Measurements from ENCODE around the gene PTPRN2.

Gene PTPRN2

DNA sequence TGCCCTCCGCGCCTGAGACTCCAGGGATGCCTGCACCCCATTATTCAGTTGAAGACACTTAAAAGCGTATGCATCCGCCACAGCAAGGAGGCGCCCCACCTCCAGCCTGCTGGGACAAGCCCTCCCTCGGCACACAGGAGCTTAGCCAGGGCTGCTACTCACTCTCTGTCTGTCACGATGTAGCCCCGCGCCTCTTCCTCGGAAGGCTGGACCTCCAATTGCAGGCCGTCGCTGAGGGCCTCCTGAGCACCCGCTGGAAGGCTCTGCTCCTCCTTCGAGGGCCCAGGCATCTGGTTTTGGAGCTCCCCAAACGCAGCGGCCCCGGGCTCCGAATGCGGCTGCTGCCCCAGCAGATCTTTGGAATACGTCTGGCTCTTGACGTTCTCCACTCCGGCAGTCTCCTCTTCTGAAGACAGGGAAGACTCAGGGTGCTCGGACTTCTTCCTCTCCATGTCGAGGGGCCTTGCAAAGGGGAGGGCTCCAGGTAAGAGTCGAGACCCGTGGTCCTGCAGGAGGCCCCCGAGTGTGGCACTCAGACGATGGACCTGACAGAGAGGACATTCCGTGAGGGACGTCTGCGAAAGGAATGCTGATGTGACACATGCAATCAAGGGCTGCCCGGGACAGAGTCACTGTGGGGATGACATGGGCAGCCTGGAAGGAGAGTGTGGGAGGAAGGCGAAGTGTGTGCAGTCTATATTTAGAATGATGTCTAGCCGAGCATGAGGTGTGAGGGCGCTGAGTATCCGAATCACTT, 453.9 kb downstream of the PTPRN2 start:
- DNase-seq (ENCODE audit: low read depth) = no peak

DNA sequence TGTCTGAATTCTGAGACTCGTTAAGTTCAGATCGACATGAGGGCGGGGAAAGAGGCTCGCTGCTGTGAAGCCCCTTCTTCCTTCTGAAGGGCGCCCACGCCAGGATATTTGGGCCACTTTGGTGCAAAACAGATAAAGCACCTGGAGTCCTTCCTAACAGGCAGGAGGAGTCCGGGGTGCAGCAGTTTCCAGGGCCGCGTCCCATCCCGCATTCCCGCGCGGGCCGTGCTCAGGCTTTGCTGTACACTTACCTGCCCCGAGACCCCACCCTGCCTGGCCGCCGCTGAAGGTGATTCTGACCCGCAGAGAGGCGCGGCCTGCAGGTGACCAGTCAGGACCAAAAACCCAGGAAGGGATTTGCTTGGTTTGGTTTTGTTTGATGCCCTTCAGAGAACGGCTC, 454.6 kb downstream of the PTPRN2 start:
- DNase-seq (ENCODE audit: low read depth) = no peak

DNA sequence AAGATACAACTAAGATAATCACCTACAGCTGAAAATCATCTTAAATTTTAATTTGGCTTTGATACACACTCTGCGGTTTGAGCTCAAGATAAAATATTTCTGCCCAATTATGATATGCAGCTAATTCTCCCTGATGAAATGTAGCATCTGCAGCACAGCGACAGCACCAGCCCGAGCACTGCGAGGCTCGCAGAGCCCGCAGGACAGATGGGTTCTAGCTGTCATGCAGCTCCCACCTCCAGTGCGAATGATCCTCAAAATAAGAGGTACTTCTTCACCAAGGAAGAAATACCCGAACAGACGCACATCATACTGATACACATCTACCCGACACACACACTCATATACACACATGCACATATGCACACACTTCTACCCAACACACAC, 457.6 kb downstream of the PTPRN2 start:
- DNase-seq (ENCODE audit: low read depth) = no peak

DNA sequence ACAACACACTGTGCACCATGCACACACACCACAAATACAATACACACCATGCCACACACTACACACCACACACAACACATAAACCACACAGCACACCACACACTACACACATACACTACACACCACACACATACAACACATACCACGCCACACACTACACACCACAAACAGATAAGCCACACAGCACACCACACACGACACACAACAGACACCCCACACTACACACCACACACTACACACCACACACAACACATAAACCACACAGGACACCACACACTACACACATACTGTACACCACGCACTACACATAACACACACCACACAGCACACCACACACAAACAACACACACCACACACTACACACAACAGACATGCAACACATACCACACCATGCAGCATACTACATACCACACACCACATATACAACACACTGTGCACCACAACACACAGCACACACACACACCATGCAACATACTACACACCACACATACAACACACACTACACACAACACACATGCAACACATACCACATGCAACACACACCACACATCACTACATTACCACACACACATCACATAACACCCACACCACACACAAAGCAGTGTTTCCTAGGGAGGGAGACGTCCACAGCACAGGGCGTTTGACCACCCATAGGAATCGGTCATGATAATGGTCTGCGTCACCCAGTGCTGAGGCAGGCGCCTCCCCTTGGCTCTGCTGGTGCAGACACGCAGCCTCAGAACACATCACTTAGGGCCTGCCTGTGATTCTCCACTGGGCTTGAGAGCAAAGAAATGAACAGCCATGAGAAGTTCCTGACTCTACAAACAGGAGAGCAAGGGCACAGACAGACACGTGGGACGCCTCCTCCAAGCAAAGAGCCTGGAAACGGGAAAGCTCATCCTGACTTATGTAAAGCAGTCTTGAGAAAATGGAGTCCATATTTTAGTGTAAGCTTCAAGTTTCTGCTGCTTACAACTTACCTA, 458.3 kb downstream of the PTPRN2 start:
- DNase-seq (ENCODE audit: low read depth) = no peak

DNA sequence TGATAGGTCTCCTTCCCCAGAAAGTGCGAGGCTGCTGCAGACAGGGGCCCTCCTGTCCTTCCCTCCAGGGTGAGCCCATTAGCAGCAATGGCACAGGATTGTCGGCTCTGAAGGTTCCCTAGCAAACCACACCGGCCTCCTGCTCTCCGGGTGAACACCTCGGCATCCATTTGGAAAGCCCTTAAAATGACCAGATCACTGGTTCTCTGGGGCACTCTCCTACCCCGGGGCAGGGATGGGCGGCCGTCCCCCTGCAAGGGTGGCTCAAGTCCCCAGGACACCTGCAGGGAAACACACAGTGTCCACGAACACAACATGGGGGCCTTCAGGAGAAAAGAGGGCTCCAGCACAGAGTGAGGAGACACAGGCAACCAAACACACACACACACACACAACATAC, 459.1 kb downstream of the PTPRN2 start:
- DNase-seq (ENCODE audit: low read depth) = no peak

DNA sequence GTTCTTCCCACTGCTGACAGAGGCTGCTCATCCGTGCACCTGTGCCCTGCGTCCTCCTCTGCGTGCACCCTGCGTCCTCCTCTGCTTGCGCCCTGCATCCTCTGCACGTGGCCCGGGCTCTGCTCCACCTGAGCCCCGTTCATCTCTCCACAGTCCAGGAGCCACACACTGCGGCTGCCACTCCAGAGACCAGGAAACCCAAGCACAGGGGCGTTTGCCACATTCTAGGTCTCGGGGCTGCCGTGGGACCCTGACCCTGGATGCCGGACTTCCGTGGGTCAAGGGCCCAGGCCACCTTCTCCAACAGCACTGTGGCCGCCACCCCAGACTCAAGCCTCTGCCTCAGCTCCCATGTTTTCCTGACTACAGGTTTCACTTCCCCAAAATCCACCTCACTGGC, 460.4 kb downstream of the PTPRN2 start:
- DNase-seq (ENCODE audit: low read depth) = no peak

DNA sequence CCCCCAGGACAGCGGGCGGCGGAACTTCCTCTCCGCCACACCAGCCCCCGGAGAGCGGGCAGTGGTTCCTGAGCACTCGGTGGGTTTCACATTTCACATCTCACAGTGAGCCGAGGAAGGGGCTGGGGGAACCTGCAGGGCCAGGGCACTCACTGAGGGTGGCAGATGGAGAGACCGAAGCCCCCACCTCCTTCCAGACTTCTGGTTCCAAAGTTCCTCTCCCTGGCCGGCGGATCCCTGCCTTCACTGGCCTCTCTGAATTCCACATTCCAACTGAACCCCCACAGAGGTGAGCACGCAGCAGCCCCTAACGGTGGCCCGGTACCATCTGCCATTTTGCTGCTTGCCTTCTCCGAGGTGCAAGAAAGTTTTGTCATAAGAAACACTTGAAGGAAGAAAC, 461.0 kb downstream of the PTPRN2 start:
- DNase-seq (ENCODE audit: low read depth) = no peak

DNA sequence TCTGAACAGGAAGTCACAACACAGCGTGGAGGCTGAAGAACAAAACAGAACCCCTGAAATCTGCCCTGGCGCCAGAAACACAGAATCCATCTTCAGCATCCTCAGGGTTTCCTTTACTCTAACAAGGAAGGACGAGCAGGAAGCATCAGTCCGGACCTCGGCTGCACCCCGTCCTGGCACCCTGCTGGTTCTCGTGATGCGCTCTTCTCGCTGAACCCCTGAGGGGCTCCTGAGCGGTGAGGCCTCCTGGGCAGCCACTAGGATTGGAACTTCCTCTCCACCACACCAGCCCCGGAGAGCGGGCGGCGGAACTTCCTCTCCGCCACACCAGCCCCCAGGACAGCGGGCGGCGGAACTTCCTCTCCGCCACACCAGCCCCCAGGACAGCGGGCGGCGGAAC, 461.9 kb downstream of the PTPRN2 start:
- DNase-seq (ENCODE audit: low read depth) = no peak

DNA sequence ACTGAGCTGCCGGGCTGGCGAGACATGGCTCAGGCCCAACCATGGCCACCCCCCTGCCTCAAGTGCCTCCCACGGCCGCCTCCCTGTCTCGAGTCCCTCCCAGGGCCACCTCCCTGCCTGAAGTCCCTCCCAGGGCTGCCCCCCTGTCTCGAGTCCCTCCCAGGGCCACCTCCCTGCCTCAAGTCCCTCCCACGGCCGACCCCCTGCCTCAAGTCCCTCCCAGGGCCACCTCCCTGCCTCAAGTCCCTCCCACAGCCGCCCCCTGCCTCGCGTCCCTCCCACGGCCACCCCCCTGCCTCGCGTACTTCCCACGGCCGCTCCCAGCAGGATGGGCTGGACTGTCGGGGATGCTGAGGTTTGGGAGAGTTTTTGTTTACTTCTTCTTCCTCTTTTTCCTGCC, 462.5 kb downstream of the PTPRN2 start:
- no peak for DNase-seq (ENCODE audit: low read depth)

DNA sequence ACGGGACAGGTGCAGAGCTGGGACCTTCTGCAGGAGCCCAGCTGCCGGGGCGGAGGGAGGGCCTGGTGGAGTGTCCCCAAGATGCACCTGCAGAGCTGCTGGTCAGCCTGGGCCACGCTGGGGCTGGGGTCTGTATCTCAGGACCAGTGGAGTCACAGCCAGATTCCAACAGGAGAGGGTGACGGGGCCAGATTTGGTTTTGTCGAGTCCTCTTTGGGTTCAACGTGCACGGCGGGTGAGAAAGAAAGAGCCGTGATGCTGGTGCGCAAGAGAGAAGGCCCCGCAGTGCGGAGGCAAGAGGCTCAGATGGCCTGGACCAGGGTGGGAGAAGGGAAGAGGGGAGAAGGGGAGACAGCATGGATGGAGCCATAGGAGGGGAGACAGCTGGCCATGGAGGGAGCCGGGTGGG, 462.9 kb downstream of the PTPRN2 start:
- no peak for DNase-seq (ENCODE audit: low read depth)

DNA sequence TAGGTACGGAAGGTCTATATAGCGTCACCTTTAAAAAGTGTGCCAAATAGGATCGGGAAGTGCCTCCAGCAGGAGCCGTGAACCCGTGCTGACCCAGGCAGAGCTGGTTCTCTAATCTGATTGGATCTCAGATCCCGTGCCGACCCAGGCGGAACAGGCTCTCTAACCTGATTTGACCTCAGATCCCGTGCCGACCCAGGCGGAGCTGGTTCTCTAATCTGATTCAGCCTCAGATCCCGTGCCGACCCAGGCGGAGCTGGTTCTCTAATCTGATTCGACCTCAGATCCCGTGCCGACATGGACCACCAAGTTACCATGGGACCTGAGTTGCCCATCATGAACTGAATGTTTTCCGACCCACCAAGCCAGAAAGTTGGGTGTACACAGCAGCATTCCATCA, 463.9 kb downstream of the PTPRN2 start:
- DNase-seq (ENCODE audit: low read depth) = no peak

DNA sequence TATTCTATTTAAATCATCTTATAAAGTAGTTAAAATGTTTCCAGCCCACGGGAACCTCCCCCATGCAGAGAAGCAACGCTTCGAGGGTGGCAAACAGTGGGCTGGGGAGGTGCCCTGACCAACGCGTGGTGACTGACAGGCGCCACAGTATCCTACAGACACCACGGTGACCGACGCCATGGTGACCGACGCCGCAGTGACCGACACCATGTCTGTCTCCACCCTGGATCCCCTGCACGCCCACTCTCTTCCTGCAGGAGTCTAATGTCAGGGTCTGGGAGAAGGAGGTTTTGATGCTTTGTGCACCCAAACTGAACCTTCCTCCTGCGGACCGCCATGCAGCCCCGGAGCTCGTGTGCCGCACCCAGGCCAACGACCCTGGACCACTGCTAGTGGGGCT, 464.4 kb downstream of the PTPRN2 start:
- DNase-seq (ENCODE audit: low read depth) = no peak

DNA sequence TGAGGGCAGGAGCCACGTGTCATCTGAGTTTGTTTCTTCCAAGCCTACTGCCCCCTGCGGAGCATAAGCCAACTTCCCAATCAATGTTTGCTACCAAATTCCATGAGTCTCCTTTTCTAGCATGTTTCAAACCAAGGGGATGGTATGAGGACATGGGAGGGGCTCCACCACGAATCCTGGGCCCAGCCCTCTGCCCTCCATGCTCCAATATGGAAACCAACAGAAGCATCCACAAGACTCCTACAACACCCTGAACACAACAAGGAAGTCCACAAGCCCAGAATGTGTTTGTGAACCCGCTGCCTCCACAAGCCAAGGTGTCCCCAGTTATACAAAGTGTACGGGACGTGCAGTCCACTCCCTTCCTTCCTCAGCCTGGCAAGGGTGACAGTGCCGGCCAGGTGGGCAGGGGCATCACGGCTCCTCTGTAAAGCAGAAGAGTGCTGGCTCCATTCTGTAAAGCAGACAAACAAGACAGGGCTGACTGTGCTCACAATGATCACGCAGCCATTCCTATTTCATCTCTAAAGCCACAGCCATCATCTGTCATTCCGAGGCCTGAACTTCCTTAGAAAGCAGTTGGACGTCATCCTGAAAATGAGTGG, 466.1 kb downstream of the PTPRN2 start:
- no peak for DNase-seq (ENCODE audit: low read depth)

DNA sequence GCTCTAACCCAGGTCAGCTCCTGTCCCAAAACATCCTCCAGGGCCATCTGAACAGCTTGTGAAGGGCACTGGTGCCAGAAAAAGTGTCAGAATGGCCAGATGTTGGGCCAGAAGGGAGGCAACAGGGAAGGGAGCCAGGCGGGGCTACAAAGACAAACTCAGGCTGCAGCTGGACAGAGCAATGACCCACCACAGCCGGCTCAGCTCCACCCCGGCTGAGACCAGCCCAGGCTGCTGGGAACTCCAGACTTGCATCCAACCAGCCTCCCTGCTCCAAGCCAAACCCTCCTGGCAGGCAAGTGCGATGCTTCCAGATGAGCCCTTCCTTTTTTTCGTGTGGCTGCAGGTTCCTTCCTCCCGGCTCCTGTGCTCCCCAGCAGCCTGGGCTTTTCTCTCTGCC, 466.9 kb downstream of the PTPRN2 start:
- no peak for DNase-seq (ENCODE audit: low read depth)

DNA sequence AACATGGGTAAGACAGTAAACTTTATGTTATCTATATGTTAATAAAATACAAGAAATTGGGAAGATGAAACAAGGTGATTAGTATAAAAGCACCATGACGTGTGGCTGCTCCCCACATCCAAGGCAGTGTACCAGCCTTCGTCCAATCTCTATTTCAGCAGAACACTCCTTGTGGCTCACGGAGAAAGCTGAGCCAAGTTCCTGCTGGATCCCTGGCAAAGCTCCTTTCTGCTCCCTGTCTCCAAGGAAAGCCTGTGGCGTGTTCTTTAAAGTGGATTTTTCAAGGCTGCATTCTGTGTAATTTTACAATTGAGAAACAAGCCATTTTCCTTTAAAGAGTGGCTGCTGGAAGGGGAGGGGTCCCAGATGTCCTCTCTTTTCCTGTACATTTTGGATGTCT, 467.3 kb downstream of the PTPRN2 start:
- no peak for DNase-seq (ENCODE audit: low read depth)

DNA sequence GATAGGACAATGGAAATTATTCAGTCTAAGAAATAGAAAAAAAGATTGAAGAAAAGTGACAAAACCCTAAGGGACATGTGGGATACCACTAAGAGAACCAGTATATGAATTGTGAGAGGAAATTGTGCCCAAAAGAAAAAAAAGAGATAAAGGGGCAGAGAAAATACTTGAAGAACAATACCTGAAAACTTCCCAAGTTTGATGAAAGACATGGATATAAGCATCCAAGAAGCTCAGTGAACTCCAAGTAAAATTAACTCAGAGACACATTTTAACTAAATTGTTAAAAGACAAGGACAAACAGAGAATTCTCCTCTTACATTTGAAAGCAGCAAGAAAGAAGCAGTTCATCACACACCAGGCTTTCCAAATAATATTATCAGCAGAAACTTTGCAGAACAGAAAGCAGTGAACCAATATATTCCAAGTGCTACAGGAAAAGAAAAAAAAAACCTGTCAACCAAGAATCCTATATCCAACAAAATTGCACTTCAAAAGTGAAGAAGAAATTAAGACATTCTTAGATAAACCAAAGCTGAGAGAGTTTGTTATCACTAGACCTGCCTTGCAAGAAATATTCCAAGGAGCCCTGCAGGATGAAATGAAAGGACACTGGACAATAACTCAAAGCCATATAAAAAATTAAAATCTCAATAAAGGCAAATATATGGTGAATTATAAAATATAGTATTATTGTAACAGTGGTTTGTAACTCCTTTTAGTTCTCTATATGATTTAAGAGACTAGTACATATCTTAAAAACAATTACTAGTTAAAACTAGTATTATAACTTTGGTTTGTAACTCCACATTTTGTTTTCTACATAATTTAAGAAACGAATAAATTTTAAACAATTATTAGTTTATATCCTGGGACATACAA, 470.0 kb downstream of the PTPRN2 start:
- no peak for DNase-seq (ENCODE audit: low read depth)

DNA sequence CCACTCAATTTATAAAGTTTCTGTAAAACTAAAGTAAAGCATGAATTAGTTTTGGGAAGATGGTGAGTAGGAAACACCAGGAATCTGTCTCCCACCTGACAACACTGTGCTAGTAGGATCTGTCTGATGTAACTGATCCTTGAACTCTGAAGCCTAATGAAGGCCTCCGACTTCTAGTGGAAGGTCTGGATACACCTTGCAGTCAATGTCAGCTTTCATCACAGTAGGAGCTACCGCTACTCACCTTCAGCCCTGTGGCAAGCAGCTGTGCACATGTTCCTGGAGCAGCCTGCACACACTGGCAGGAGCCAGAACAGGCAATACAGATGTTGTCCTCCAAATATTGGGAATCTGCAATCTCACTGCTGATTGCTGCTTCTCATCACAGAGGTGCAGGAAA, 471.4 kb downstream of the PTPRN2 start:
- no peak for DNase-seq (ENCODE audit: low read depth)

DNA sequence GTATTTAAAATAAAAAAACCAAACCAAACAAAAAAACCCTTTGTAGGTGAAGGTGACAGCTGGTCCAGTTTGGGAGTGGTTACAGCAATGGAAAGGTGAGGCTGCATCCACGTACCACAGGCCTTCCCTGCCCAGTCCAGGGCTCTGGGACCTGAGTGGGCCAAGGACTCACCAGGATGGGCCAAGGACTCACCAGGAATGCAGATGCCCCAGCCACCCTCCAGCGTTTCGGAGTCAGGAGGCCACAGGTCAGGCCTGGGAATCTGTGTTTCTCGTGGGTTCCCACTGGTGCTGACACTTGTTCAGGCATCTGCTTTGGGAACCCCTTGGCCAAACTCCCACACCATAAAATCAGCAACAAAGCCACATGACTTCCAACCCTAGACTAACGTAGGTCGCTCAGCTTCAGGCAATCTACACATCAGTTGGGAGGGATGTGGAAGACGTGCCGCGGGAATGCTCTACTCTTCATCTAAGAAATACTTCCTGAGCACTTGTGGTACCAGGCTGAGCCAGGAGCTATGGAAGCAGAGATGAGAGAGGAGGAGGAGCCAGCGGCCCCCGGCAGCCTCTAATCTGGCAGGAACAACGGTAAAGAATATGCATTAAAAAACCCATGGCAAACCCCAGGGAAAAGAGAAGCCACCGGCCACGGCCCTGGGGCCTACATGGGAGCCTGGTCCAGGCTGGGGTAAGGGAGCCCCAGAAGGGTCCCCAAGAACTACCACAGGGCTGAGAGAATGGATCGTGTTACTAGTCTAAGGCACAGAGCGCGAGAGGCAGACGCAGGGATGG, 473.4 kb downstream of the PTPRN2 start:
- DNase-seq (ENCODE audit: low read depth) = no peak

DNA sequence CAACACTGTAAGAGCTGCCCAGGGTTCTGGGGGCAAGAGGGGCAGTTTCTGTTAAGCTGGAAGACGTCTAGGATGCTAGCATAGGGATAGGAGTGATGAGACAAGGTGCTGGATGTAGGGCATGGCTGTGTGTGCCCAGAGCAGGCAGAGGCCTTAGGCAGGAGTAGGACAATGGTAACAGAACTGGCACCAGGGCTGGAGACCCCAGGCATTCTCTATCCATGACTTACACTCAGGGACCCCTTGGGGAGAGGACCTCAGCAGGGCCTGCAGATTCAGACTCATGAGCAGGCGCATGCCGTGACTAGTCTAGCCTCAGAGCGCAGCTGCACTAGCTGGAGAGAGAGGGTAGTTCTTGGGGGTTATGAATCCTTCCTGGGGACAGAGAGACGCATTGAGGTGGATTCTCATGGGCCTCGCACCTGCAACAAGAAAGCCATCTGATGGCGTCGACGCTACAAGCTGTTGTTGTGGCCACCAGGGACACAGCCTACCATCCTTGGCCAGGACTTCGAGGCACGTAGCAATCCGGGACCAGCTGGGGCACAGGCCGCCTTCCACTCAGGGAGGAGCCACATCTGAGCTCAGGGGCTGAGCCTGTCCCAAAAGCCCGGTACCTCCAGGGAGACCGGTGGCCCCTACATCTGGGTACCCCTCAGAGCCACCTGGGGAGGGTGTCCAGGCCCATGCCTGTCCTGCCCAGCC, 474.1 kb downstream of the PTPRN2 start:
- DNase-seq (ENCODE audit: low read depth) = no peak

DNA sequence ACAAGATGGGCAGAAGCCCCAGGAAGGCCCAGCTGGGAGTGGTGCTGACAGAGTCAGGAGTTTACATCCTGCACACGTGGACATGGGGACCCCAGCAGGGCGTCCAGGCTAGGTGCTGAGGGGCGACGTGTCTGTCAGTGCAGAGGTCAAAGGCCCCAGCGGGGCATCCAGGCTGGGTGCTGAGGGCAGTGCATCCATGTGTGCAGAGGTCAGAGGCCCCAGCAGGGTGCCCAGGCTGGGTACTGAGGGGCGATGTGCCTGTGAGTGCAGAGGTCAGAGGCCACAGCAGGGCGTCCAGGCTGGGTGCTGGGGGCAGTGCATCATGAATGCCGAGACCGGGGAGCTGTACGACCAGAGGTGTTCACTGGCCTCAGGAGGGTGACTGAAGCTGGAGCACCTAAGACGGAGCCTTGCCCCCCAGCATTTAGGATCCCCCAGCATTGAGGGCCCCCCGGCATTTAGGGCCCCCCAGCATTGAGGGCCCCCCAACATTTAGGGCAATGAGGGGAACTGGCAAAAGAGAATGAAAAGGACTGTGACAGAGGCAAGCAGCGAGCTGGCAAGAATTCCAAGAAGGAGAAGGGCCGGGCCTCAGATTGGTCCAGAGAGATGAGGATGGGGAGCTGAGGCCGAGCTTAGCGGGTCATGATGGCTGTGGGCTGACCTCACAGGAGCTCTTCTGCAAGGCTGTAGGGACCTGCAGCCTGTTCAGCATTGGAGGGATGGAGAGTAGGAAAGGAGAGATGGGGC, 474.9 kb downstream of the PTPRN2 start:
- DNase-seq (ENCODE audit: low read depth) = no peak
